ENCODE data around the gene GAPDH.

DNA sequence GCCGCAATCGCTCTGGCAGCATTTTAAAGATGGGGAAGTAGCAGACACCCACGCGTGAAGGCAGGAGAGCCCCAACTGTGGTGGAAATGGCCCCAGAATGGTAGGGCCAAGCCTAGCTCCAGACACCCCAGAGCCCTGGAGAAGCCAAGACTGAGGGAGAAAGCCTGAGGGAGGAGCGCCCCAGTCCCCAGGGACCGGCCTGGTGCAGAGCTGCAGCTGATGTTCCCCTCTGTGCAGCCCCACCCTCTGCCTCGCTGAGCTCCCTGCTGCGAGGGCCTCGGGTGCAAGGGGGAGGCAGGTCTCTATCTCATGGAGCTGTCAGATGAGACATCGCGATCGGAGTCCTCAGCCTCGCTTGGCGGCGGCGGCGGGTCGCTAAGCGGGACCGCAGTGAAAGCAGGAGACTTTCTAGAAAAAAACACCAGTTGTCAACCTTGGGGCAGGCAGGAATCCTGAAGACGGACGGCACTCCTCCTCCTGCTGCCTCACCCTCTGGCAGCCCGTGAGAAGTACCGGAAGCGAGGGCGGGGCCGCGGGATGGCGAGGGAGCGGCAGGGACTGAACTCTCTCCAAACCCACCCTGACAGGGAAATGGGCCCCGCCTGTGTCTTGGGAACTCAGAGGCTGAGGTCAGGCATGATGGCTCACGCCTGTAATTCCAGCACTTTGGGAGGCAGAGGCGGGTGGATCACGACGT lies 6.0 kb downstream of the GAPDH start:
- TF ChIP-seq, protein P1, sequence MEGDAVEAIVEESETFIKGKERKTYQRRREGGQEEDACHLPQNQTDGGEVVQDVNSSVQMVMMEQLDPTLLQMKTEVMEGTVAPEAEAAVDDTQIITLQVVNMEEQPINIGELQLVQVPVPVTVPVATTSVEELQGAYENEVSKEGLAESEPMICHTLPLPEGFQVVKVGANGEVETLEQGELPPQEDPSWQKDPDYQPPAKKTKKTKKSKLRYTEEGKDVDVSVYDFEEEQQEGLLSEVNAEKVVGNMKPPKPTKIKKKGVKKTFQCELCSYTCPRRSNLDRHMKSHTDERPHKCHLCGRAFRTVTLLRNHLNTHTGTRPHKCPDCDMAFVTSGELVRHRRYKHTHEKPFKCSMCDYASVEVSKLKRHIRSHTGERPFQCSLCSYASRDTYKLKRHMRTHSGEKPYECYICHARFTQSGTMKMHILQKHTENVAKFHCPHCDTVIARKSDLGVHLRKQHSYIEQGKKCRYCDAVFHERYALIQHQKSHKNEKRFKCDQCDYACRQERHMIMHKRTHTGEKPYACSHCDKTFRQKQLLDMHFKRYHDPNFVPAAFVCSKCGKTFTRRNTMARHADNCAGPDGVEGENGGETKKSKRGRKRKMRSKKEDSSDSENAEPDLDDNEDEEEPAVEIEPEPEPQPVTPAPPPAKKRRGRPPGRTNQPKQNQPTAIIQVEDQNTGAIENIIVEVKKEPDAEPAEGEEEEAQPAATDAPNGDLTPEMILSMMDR (IDR thresholded peaks at IDR 0.05) = no peak
- TF ChIP-seq EZH2 (IDR thresholded peaks at IDR 0.05) (no peak), EZH2phosphoT487 (IDR thresholded peaks at IDR 0.05) (no peak)
